CD1c-positive myeloid dendritic cell (primary cell): ENCODE results near the gene TTC34.

Experiments used
- DNase-seq: peaks from one replicate; pipeline ENCODE4 v3.0.0-alpha.2; 2016; ENCODE audit errors: extremely low spot score

The TTC34 gene

GRCh38 chr1:2830761-2831425 is 29.4 kb upstream of the TTC34 start:
- DNase-seq: no peak

GRCh38 chr1:2829846-2830615 is 28.5 kb upstream of the TTC34 start:
- no peak for DNase-seq

GRCh38 chr1:2828586-2829250 is 27.2 kb upstream of the TTC34 start:
- no peak for DNase-seq

- DNase-seq: no peak
Measured at GRCh38 chr1:2826736-2827292, 25.3 kb upstream of the TTC34 start.

GRCh38 chr1:2826316-2826715 is 24.8 kb upstream of the TTC34 start:
- no peak for DNase-seq

GRCh38 chr1:2825487-2826189 is 24.1 kb upstream of the TTC34 start:
- no peak for DNase-seq

- no peak for DNase-seq
Measured at GRCh38 chr1:2824999-2825398, 23.5 kb upstream of the TTC34 start.

- peak; percentile 2 for DNase-seq
Measured at GRCh38 chr1:2823921-2824610, 22.6 kb upstream of the TTC34 start.

GRCh38 chr1:2822621-2823145 is 21.2 kb upstream of the TTC34 start:
- DNase-seq: no peak

- peak; percentile 26 for DNase-seq
Measured at GRCh38 chr1:2821966-2822620, 20.6 kb upstream of the TTC34 start.

- no peak for DNase-seq
Measured at GRCh38 chr1:2821373-2821955, 20.0 kb upstream of the TTC34 start.

GRCh38 chr1:2820731-2821372 is 19.4 kb upstream of the TTC34 start:
- DNase-seq: no peak

- no peak for DNase-seq
Measured at GRCh38 chr1:2819831-2820730, 18.6 kb upstream of the TTC34 start.

GRCh38 chr1:2819429-2819828 is 17.9 kb upstream of the TTC34 start:
- DNase-seq: no peak

- no peak for DNase-seq
Measured at GRCh38 chr1:2817784-2818564, 16.5 kb upstream of the TTC34 start.

- DNase-seq: no peak
Measured at GRCh38 chr1:2816786-2817185, 15.3 kb upstream of the TTC34 start.

- no peak for DNase-seq
Measured at GRCh38 chr1:2815551-2815950, 14.1 kb upstream of the TTC34 start.
